NCI-H2107 treated with DMSO at 0.1 percent for 48 hours (cell line): ENCODE data around the gene PHF12.

Experiments
- DNase-seq: peaks from one replicate; lab custom pipeline; 2025; ENCODE audit not compliant: unreplicated experiment; lab: John Stamatoyannopoulos, UW

Gene PHF12

DNA sequence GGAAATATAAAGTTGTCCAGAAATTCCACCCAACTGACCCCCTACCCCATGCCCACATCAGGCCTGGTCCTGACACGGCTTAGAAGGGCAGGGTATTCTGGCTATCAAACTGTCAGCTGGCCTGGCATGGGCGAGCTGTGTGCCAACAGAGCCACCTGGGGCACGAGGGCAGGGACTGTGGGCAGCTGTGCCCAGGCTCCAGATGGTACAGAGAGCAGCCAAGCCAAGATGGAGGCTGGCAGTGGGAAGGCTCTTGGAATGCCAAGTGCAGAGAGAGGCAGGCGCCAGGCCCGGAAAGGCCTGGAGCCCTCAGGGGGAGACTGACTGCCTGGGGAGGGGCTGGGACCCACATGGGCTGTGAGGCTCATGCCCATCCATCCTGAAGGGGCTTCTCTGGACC lies 24.3 kb upstream of the PHF12 start:
- DNase-seq: no peak

DNA sequence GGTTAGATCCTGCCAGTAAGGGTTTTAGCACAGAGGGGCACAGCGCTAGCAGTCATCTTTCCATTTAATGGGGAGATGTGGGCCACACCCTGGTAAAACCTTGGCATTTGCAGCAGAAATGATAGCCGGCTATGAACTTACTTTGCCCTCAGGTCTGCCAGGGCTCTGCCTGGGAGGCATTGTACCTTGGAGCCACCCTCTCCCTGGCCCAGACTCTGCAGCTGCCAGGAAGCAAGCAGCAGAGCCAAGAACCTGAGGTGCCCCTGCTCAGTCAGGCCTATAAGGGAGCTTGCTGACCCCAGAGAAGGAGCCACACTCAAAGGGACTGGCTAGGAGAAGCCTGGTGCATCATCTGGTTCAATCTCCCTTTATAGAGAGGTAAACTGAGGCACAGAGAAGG lies 23.7 kb upstream of the PHF12 start:
- no peak for DNase-seq

DNA sequence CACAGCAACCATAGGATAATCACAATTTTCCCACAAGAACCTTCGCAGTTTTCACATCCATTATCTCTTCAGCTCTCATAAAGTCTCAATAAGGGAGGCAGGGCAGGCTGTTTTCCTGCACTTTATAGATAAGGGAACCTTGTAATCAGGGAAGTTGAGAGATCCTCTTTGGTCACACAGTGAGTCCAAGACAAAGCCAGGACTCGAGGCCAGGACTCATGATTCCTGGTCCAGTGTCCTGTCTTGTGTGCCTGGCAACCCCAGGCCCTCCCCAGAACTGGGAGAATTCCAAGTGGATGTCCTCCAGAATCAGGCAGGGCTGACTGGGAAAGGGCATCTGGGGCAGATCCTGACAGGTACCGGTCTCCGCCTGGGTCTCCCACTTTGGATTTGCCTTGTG lies 23.1 kb upstream of the PHF12 start:
- no peak for DNase-seq

DNA sequence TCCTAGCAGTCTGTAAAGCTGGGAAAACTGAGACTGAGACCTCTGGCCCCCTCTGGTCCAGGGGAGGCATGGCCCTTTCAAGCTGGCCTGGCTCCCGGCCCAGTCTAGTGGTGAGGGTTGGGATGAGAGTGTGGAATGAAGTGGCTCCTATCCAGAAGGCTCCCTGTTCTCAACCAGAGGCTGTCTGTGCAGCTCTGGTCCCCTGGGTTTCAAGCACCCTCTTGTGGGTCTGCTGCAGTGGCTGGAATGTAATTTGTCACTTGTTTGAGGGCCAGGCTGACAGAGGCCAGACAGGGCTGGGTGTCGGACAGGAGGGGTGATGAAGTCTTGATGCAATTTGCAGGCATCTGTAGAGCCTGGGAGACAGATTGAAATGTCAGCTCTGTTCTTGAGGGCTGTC lies 22.1 kb upstream of the PHF12 start:
- DNase-seq: peak; percentile 78

DNA sequence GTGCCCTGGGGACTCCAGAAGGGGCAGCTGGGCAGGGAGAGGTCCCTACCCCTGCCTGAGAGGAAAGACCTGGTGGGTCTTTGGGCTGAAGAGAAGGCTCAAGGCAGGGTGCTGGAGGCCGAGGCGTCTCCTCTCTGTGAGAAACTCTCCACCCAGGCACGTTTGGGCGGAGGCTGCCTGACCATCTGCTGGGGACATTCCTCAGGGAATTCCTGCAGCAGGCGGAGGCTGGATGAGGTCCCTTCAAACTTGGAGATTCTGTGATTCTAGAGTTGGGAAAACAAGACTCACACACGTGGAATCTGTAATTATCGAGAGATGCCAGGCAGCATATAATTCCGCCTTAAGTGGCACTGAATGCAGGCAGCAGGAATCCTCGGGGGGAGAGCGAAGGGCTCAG lies 21.1 kb upstream of the PHF12 start:
- DNase-seq: no peak

- DNase-seq: no peak
Measured at GRCh38 chr17:28970879-28971278, 19.6 kb upstream of the PHF12 start.

GRCh38 chr17:28969706-28970393 lies 18.5 kb upstream of the PHF12 start:
- DNase-seq: no peak

- DNase-seq: no peak
Measured at GRCh38 chr17:28968914-28969295, 17.6 kb upstream of the PHF12 start.

- no peak for DNase-seq
Measured at GRCh38 chr17:28968231-28968913, 17.1 kb upstream of the PHF12 start.

DNA sequence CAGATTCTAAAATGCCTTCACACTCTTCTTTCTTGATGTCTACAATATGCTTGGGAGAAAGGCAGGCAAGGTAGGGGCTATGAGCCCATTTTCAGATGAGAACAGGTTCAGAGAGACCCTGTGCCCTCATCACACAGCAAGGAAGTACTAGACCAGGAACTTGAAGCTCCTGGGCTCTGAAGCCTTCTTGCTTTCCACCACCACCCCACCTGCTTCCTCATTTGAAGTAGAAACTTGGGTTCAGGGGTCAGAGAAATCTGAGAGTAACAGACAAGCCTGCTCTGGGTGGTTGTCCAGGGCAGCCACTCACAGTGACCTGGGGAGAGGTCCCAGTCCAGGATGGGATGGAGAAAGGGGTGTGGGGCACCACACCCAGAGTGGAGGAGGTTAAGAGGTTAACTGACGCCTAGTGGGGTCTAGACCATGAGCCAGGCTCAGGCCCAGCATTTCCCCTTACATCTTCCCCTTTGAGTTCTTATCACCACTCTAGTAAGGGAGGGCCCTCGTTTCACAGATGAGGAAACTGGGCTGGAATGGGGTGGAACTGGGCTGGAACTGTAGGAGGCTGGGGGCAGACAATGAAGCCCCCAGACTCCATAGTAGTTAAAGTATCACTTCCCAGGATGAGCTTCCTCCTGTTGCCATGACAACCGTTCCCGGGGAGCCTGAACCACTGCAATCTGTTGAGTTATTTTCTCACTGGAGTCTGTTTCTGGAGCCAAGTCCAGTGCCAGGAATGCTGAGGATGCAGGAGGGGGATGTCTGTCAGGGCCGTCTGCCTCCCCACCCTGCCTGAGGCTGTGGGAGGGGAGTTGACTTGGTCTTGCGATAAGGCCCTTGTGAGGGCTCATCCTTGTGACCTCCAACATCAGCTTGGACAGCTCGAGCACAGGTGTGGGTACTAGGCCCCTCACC lies 16.2 kb upstream of the PHF12 start:
- DNase-seq: no peak

GRCh38 chr17:28963841-28964240 lies 12.5 kb upstream of the PHF12 start:
- DNase-seq: no peak

GRCh38 chr17:28963055-28963611 lies 11.8 kb upstream of the PHF12 start:
- no peak for DNase-seq

DNA sequence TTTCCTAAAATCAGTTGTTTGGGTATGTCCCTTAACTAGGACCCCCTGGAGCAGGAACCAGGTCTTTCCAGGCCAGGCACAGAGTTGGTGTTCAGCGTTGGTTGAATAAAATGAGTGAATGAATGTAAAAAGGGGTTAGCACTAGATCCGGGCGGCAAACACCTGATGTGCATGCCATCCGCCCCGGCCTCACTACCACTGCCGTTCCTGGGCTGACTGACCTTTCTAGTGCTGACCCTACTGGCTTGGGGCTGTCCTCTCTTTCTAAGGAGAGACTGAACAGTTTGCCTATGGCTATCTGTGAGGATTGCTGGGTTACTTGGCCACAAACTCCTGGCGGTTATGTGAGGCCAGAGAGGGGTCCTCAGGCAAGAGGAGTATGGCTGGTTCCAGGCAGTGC lies 10.1 kb upstream of the PHF12 start:
- DNase-seq: no peak

DNA sequence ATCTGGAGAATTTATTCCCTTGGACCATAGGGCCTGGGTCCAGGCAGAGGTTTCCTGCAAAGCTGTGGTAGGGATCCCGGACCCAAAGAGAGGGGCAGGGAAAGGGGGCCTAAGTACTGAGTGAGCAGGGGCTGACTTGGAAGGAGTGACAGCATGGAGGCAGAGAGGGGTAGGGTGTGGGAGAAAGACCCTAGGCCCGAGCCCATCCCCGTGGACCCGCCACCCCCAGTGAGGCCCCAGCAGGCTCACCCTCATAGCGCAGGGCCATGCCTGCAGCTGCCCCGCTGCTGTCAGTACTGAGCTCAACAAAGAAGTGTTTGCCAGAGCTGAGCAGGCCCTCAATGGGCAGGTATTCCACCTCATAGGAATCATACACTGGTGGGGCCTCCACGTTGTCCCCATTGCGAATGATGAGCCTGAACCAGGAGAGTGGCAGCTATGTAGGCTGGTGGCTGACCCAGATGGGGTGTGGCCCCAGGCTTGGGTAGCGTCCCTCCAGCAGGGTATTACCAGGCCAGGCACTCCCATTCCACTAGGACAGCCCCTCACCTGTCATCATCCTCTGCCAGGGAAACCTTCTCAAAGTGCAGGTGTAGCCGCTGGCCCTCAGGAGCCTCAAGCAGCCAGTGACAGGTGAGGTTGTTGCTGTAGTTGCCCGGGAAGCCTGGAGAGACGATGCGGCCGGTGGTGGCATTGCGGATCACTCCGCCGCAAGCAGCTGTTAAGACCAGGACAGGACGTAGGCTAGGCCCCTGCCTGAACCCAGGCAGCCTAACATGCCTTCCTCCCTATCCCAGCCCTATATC lies 9.1 kb upstream of the PHF12 start:
- no peak for DNase-seq

DNA sequence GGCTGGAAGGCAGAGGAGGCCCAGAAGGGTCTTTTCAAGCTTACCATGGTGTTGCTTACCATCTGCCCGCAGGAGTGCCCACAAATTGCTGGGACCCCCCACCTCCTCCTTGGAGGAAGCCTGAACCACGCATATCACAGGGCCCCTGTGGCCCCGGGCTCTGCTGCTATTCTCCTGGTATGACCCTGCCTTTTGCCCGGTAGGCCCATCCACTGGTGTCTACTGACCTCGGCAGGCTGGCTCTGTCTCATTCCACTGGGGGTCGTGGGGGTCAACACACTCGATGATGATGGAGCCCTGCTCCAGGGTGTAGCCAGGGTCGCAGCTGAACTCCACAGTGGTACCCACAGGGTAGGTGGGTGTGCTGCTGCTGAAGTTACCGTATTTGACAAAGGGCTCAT lies 8.2 kb upstream of the PHF12 start:
- no peak for DNase-seq

GRCh38 chr17:28958820-28959455 lies 7.6 kb upstream of the PHF12 start:
- DNase-seq: no peak

DNA sequence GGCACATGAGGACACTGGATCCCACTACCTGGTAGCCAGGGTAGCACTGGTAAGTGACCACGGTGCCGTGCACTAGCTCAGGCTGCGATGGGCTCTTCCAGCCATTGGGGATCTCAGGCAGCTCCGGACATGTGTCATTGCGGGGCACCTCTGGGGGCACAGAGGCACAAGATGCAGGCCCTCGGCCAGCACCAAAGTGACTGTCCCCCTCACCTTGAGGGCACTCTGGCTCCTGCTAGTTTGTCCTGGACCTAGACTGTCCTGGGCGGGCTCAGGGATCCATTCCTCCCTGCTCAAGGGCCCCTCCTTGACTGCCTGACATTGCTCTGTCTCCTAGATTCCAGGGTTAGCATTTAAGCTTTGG lies 6.7 kb upstream of the PHF12 start:
- DNase-seq: no peak

DNA sequence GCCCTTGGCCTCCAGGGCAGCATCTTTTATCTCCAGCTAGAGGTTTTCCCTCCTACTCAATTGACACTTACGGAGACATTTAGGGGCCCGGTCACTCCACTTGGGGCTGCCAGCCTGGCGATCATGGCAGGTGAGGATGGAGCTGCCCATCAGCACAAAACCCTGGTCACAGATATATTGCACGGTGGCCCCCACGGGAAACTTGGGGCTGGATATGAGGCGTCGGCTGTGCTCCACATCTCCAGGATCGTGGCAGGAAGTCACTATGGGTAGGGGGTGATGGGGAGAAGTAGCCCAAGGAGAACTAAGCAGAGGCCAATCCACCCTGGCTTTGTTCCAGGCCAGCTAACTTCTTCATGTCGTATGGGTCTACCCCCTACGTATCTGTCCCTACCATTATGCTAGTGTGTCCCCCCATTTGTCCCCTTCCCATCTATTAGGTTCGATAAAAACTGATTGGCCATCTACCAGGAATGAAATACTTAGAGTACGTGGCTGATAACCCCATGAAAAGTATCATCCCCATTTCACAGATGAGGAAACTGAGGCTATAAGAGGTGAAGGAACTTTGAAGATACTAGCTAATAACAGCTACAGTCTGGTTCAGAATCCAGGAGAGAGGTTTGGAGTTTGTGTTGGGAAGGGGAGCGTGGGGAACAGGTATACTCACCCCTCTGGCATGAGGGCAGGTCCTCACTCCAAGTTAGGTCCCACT lies 6.1 kb upstream of the PHF12 start:
- DNase-seq: no peak

DNA sequence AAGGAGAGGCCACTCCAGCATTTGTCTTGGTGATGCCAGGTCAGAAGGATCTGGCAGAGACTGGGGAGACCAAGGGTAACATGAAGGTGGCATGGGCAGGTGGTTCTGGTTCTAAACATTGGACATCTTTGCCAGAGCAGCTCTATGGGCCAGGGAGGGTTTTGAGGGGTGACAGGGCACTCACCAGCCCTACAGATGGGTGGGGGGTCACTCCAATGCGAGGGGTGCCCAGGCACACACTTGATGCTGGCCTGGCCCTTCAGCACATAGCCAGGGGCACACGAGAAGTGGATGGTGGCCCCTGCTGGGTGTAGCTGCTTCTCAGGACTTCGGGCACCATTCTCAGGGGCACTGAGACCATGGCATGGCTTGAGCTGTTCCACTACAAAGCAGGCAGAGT lies 5.5 kb upstream of the PHF12 start:
- no peak for DNase-seq

GRCh38 chr17:28956112-28956511 lies 4.8 kb upstream of the PHF12 start:
- DNase-seq: no peak
